ENCODE data around the gene MX1. TPM values are rescaled to one million over a fixed set of nuclear protein-coding genes. Genes with fewer than 3 reads are reported as not detected.

MX1 gene, protein sequence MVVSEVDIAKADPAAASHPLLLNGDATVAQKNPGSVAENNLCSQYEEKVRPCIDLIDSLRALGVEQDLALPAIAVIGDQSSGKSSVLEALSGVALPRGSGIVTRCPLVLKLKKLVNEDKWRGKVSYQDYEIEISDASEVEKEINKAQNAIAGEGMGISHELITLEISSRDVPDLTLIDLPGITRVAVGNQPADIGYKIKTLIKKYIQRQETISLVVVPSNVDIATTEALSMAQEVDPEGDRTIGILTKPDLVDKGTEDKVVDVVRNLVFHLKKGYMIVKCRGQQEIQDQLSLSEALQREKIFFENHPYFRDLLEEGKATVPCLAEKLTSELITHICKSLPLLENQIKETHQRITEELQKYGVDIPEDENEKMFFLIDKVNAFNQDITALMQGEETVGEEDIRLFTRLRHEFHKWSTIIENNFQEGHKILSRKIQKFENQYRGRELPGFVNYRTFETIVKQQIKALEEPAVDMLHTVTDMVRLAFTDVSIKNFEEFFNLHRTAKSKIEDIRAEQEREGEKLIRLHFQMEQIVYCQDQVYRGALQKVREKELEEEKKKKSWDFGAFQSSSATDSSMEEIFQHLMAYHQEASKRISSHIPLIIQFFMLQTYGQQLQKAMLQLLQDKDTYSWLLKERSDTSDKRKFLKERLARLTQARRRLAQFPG
- 1.2 to 2.2 TPM (median 1.5 TPM) in 5 replicates for total RNA-seq (2022; extraction: Qiagen RNA extraction)

DNA sequence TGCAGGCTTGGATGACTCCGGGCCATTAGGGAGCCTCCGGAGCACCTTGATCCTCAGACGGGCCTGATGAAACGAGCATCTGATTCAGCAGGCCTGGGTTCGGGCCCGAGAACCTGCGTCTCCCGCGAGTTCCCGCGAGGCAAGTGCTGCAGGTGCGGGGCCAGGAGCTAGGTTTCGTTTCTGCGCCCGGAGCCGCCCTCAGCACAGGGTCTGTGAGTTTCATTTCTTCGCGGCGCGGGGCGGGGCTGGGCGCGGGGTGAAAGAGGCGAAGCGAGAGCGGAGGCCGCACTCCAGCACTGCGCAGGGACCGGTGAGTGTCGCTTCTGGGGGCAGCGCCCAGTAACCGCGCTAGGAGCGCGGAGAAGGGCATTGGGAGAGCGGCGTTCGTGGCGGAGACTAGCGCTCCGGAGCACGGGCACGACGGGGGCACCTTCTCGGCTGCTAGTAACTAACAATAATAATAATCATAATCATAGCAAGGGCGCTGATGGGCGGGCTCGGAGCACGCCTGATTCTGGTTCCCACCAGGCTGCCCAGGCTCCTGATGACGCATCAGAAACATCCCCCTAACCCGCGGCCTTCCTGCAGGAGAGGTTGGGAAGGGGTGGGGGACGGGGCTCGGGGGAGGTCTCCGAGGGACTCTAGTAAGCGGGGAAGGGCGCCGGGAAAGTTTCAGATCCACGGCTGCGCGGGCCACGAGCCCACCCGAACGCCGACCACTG is at the start of gene MX1:
MX1 (plus strand) TSS at position 286 of the 722 bp plus-strand sequence. CDS start 5,832 bp downstream, outside the sequence.

DNA sequence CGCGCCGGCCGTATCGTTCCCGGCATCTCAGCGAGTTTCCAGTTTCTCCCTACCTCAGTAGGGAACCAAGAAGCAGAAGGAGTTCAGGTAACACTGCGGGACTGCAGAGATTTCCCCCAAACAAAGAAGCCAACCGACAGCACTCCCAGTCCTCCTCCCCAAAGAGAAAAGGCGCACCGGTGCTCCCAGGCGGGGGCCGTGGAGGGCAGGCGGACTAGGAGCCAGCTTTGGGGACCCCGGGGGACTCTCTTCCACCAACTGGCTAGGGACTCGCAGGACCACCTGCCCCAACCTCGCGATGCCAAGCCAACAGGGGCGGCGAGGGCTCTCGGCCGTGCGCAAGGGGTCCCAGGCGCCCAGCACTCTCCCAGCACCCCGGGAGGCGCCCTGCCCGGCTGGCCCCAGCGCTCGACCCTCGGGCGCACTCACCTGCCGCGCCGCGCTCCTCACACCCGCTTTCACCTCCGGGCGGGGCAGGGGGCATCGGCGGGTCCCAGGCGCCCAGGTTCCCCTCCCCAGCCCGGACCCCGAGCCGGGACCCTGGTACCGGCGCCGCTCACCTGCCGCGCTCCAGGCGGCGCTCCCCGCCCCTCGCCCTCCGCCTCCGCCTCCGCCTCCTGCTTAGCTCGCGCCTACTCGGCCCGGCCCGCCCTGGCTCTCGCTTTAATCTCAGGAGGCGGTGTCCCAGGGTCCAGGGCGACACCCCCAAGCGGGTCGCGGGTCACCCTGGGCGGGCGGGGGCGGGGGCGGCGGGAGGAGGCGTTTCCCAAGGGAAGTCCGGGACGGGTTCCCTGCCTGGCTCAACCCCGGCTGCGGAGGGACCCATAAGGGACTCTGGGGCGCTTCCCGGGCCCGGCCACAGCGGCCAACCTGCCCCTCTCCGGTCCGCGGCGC is 81.7 kb downstream of the MX1 start, which contains the start of gene TMPRSS2:
TMPRSS2 (minus strand) TSS at position 638 of the 894 bp plus-strand sequence. CDS start 10,025 bp downstream, outside the sequence.

Other genes with a start within 250 kb of the MX1 start
- not detected in 5 replicates for gene FAM3B, start 109.4 kb upstream of the MX1 start, total RNA-seq (2022; extraction: Qiagen RNA extraction)
- gene MX2, start 64.2 kb upstream of the MX1 start, total RNA-seq (2022; extraction: Qiagen RNA extraction), result 0.03 to 0.07 TPM (median 0.06 TPM) in 4 of 5 replicates, not detected in the other
- gene TMPRSS2, start 81.9 kb downstream of the MX1 start, total RNA-seq (2022; extraction: Qiagen RNA extraction), result 0.07 to 0.19 TPM (median 0.12 TPM) in 5 replicates

All from A549 treated with AZD2906 at 1 μM for 4 hours (cell line).